ENCODE results near the gene MLLT1.

- TF ChIP-seq CTCF (conservative IDR thresholded peaks at IDR 0.05; ENCODE audit: low read length) = no peak
- no peak for TF ChIP-seq EZH2phosphoT487 (IDR thresholded peaks at IDR 0.05; ENCODE audit: borderline replicate concordance)
These were observed 37.9 kb downstream of the MLLT1 start for GRCh38 chr19:6241680-6242377.

Measured in Loucy (cell line).